ENCODE measurements around the gene MYH10. TPM values are rescaled to one million over a fixed set of nuclear protein-coding genes. Genes with fewer than 3 reads are reported as not detected.

MYH10 gene
- total and polyA plus RNA-seq, 9 of the 15 experiments (the other 6 are each of a cell fraction or from before 2014, with no cell fraction given): 16.3 to 95.3 (median 39.7) TPM

GRCh38 chr17:8444494-8444893, 186.0 kb downstream of the MYH10 start:
- H3K36me3 ChIP-seq (ENCODE audit: control insufficient read depth, insufficient read depth, low read length): peaks cover 57% of the 10 kb centered on the region

More at GRCh38 chr17:8444494-8444893, 186.0 kb downstream of the MYH10 start:
- WGBS (ENCODE audit: insufficient coverage, low coverage, missing lambda C conversion rate): 14% methylated on average over 4 of the region's 4 CpGs
- TF ChIP-seq RCOR1 (IDR thresholded peaks at IDR 0.05; ENCODE audit: borderline replicate concordance in 1 of 2, low read depth in 2 of 2, low read length in 2 of 2) (peak in 1 of 2 experiments; percentile 44; a peak in 1 of 4 replicates), PTRF (tag; IDR thresholded peaks at IDR 0.05) (no peak), KAT8 (IDR thresholded peaks at IDR 0.05; ENCODE audit: low read depth) (no peak), C11orf30 (IDR thresholded peaks at IDR 0.05; ENCODE audit: low read depth) (peak; percentile 10; the same call in 1 of the 2 replicates), E2F1 (CRISPR knock-in tag; IDR thresholded peaks at IDR 0.05) (no peak), ZBTB12 (CRISPR knock-in tag; IDR thresholded peaks at IDR 0.05) (no peak), MAFF (IDR thresholded peaks at IDR 0.05; ENCODE audit: low read length) (peak; percentile 15; the same call in 1 of the 2 replicates), ZNF583 (CRISPR knock-in tag; IDR thresholded peaks at IDR 0.05) (no peak), NFE2 (IDR thresholded peaks at IDR 0.05; ENCODE audit: low read depth) (peak; percentile 46; the same call in 1 of the 2 replicates), EGR1 (conservative IDR thresholded peaks at IDR 0.05) (no peak), CBFA2T3 (IDR thresholded peaks at IDR 0.05) (peak; percentile 28; the same call in 1 of the 2 replicates), KDM1A (IDR thresholded peaks at IDR 0.05) (peak; percentile 40 to 52; a peak in 1 of 4 replicates), NEUROD1 (IDR thresholded peaks at IDR 0.05; ENCODE audit: borderline replicate concordance, low read depth, low read length, partially characterized antibody) (no peak)
- TF ChIP-seq, protein P1, sequence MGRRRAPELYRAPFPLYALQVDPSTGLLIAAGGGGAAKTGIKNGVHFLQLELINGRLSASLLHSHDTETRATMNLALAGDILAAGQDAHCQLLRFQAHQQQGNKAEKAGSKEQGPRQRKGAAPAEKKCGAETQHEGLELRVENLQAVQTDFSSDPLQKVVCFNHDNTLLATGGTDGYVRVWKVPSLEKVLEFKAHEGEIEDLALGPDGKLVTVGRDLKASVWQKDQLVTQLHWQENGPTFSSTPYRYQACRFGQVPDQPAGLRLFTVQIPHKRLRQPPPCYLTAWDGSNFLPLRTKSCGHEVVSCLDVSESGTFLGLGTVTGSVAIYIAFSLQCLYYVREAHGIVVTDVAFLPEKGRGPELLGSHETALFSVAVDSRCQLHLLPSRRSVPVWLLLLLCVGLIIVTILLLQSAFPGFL (CRISPR knock-in tag; IDR thresholded peaks at IDR 0.05): no peak
- Histone ChIP-seq H3K4me1 (replicated peaks in 1 of 2; ENCODE audit: control insufficient read depth in 2 of 2, insufficient read depth in 2 of 2, low read length in 2 of 2) (no peaks in the 10 kb centered on the region; a peak in 3 of 5 replicates), H3K9me3 (replicated peaks; ENCODE audit: control insufficient read depth, insufficient read depth, low read depth, low read length) (no peaks in the 10 kb centered on the region), H3K27ac (ENCODE audit: extremely low read depth, low read depth, low read length) (no peak overlapping the region), H4K20me1 (replicated peaks; ENCODE audit: control insufficient read depth, insufficient read depth, low read length) (no peaks in the 10 kb centered on the region), H3K4me2 (ENCODE audit: insufficient read depth, low read length) (no peak overlapping the region), H3K4me3 (no peak overlapping the region), H3K9ac (ENCODE audit: insufficient read depth in 1 of 2, low read depth in 2 of 2, low read length in 2 of 2) (no peak overlapping the region), H3K27me3 (ENCODE audit: control insufficient read depth in 2 of 2, insufficient read depth in 2 of 2, low read length in 2 of 2) (no peaks in the 10 kb centered on the region), H2AFZ (ENCODE audit: low read depth, low read length) (no peak overlapping the region), H3K9me1 (ENCODE audit: control insufficient read depth, insufficient read depth, low read length) (no peaks in the 10 kb centered on the region), H3K79me2 (ENCODE audit: control insufficient read depth, insufficient read depth, low read length) (peaks cover 34% of the 10 kb centered on the region)
- peak in 3 of 4 experiments; percentile 12 to 30 (median 24) for DNase-seq (ENCODE audit: extremely low read depth in 1 of 4, low spot score in 3 of 4)
- BruUV-seq (replicated peaks): no TSS peak
- intact Hi-C loops (cut with micrococcal nuclease) (no loop called here), in situ Hi-C loops (cut with MboI) (no loop called here)
- peak; percentile 61; the same call in 1 of the 3 replicates for ATAC-seq
- FAIRE-seq: peak; percentile 66
- POLR2A ChIA-PET: interaction anchor here (1.3 to 1.4 kb wide), 2 partner anchors 9 to 17 kb away, joined by 4 read pairs; partner anchors contain the start of gene NDEL1
- CTCF ChIA-PET (ENCODE audit: low intra/inter-chr PET ratio): no interaction called here

Data from K562 (cell line).